GM23338 (cell line): ENCODE measurements around the gene ADCY7. TPM values are rescaled to one million over a fixed set of nuclear protein-coding genes. Genes with fewer than 3 reads are reported as not detected.

Source experiments
- ATAC-seq: fragments of 200-7000 bp; cut with Tn5 transposase; 3 replicates; pipeline ENCODE4 v1.9.1; 2020
- DNase-seq: peaks from one replicate; pipeline ENCODE4 v3.0.0-alpha.2; 2015; ENCODE audit warnings: low spot score
- H2AFZ ChIP-seq: fragments of 200-600 bp; sonication (generic); 2 replicates; pipeline ENCODE4 v1.8.0; 2016; ENCODE audit warnings: antibody characterized with exemption, mild to moderate bottlenecking, moderate library complexity
- H3F3A ChIP-seq: fragments of 200-600 bp; sonication (generic); replicated peaks from 2 replicates; pipeline ENCODE4 v1.8.0; 2017; ENCODE audit warnings: antibody characterized with exemption, mixed run types, low read depth
- H3K27ac ChIP-seq: fragments of 200-600 bp; sonication (generic); 2 replicates; pipeline ENCODE4 v1.6.1; 2016; ENCODE audit warnings: low read depth
- H3K27me3 ChIP-seq: fragments of 200-600 bp; sonication (generic); 2 replicates; pipeline ENCODE4 v1.8.0; 2016; ENCODE audit warnings: mild to moderate bottlenecking, mixed run types, moderate library complexity; ENCODE audit not compliant: insufficient read depth
- H3K36me3 ChIP-seq: fragments of 200-600 bp; sonication (generic); 2 replicates; pipeline ENCODE4 v1.8.0; 2016; ENCODE audit warnings: mild to moderate bottlenecking; ENCODE audit not compliant: insufficient read depth
- H3K4me1 ChIP-seq: fragments of 200-600 bp; sonication (generic); 2 replicates; pipeline ENCODE4 v1.8.0; 2016; ENCODE audit warnings: mild to moderate bottlenecking, moderate library complexity; ENCODE audit not compliant: insufficient read depth
- H3K4me2 ChIP-seq: fragments of 200-600 bp; sonication (generic); 2 replicates; pipeline ENCODE4 v1.7.1; 2017; ENCODE audit warnings: mixed run types
- H3K4me3 ChIP-seq: fragments of 200-600 bp; sonication (generic); 2 replicates; pipeline ENCODE4 v1.6.1; 2016; ENCODE audit warnings: mixed run types
- H3K79me2 ChIP-seq: fragments of 200-600 bp; sonication (generic); replicated peaks from 2 replicates; pipeline ENCODE4 v1.8.0; 2017; ENCODE audit warnings: mild to moderate bottlenecking; ENCODE audit not compliant: insufficient read depth
- H3K9me2 ChIP-seq: fragments of 200-600 bp; sonication (generic); 2 replicates; pipeline ENCODE4 v1.8.0; 2017; ENCODE audit not compliant: insufficient read depth
- H4K20me1 ChIP-seq: fragments of 200-600 bp; sonication (generic); replicated peaks from 2 replicates; pipeline ENCODE4 v1.8.0; 2017; ENCODE audit warnings: mild to moderate bottlenecking; ENCODE audit not compliant: insufficient read depth
- H3K27ac Mint-ChIP-seq: 2 replicates; pipeline ENCODE4 v1.8.0; 2020; ENCODE audit warnings: inconsistent platforms, mild to moderate bottlenecking, moderate library complexity, mixed read lengths
- H3K27me3 Mint-ChIP-seq: 3 replicates; pipeline ENCODE4 v1.8.0; 2022; ENCODE audit warnings: low read depth, mild to moderate bottlenecking, moderate library complexity, mixed read lengths, inconsistent platforms; ENCODE audit not compliant: insufficient read depth, poor library complexity
- H3K36me3 Mint-ChIP-seq: 3 replicates; pipeline ENCODE4 v1.8.0; 2021; ENCODE audit warnings: low read depth, mild to moderate bottlenecking, inconsistent platforms, moderate library complexity, mixed read lengths
- H3K4me1 Mint-ChIP-seq: 3 replicates; pipeline ENCODE4 v1.8.0; 2020; ENCODE audit warnings: mild to moderate bottlenecking, inconsistent platforms, mixed read lengths
- H3K4me3 Mint-ChIP-seq: 3 replicates; pipeline ENCODE4 v1.8.0; 2021; ENCODE audit warnings: moderate library complexity, mild to moderate bottlenecking, inconsistent platforms, mixed read lengths
- H3K9me3 Mint-ChIP-seq: 3 replicates; pipeline ENCODE4 v1.8.0; 2020; ENCODE audit warnings: moderate library complexity, mild to moderate bottlenecking, inconsistent platforms, mixed read lengths
- CREB1 ChIP-seq: fragments of 250-450 bp; sonication (Bioruptor Pico); IDR thresholded peaks from 2 replicates; pipeline ENCODE4 v1.5.0; 2020; ENCODE audit warnings: low read depth, mild to moderate bottlenecking, moderate library complexity
- CTCF ChIP-seq, 2 experiments: fragments of 200-600 bp in 1 of 2; sonication (generic) in 1 of 2; conservative IDR thresholded peaks; 2 replicates each; pipeline versions ENCODE4 v1.5.1 to v1.6.1; 2016 to 2017; ENCODE audit warnings: antibody characterized with exemption in 2 of 2, low read depth in 2 of 2, mild to moderate bottlenecking in 2 of 2, moderate library complexity in 1 of 2
- EZH2phosphoT487 ChIP-seq: fragments of 200-600 bp; sonication (generic); IDR thresholded peaks from one replicate; pipeline ENCODE4 v1.8.1; 2018; ENCODE audit warnings: antibody characterized with exemption; ENCODE audit not compliant: unreplicated experiment
- JUNB ChIP-seq: IDR thresholded peaks from one replicate; pipeline ENCODE4 v1.6.1; 2016; ENCODE audit warnings: antibody characterized with exemption; ENCODE audit not compliant: unreplicated experiment
- NANOG ChIP-seq: IDR thresholded peaks from 2 replicates; pipeline ENCODE4 v1.6.1; 2016; ENCODE audit warnings: antibody characterized with exemption, borderline replicate concordance
- POLR2AphosphoS5 ChIP-seq: IDR thresholded peaks from 2 replicates; pipeline ENCODE4 v1.6.1; 2016; ENCODE audit warnings: antibody characterized with exemption, low read depth
- REST ChIP-seq: IDR thresholded peaks from one replicate; pipeline ENCODE4 v1.6.1; 2018; ENCODE audit warnings: antibody characterized with exemption; ENCODE audit not compliant: unreplicated experiment
- STAT1 ChIP-seq: IDR thresholded peaks from one replicate; pipeline ENCODE4 v1.6.1; 2016; ENCODE audit warnings: antibody characterized with exemption; ENCODE audit not compliant: unreplicated experiment
- ZNF114 ChIP-seq: fragments of 250-450 bp; sonication (Bioruptor Pico); IDR thresholded peaks from 2 replicates; pipeline ENCODE4 v1.5.0; 2020; ENCODE audit warnings: mild to moderate bottlenecking, moderate library complexity
- ZNF331 ChIP-seq: fragments of 250-450 bp; sonication (Bioruptor Pico); IDR thresholded peaks from 2 replicates; pipeline ENCODE4 v1.5.0; 2020; ENCODE audit warnings: low read depth, mild to moderate bottlenecking, moderate library complexity
- ZNF462 ChIP-seq: fragments of 250-450 bp; sonication (Bioruptor Pico); IDR thresholded peaks from 2 replicates; pipeline ENCODE4 v1.5.0; 2020; ENCODE audit warnings: mild to moderate bottlenecking, moderate library complexity
- polyA plus RNA-seq: library from polyadenylated mRNA; unstranded; fragments of >200 nt; fragmentation: Nextera tagmentation; extraction: Ambion mirVana; gene quantifications from 2 replicates; pipeline ENCODE4 v1.2.1, GENCODE V29; 2016
- total RNA-seq: library from RNA; depleted of rRNA; stranded (reverse); fragments of >200 nt; shearing (Covaris generic); gene quantifications from 2 replicates; pipeline ENCODE4 v1.2.3, GENCODE V29; 2014

The ADCY7 gene
- total and polyA plus RNA-seq, 2 experiments from 2014 or later = 2.4 to 10.5 TPM

- H3K36me3 ChIP-seq = no peaks in the 10 kb centered on the region
- Mint-ChIP-seq H3K27me3 (peaks cover 2% of the 10 kb centered on the region), H3K27ac (no peak overlapping the region), H3K4me3 (no peak overlapping the region), H3K9me3 (peaks cover 7% of the 10 kb centered on the region), H3K36me3 (peaks cover 7% of the 10 kb centered on the region; the same call in 1 of the 3 replicates), H3K4me1 (peaks cover 7% of the 10 kb centered on the region; the same call in 2 of the 3 replicates)
- H3F3A ChIP-seq = no peaks in the 10 kb centered on the region
- DNase-seq (peak; percentile 35), ATAC-seq (peak; percentile 64; the same call in 2 of the 3 replicates)
- H3K4me3 ChIP-seq = no peak overlapping the region
- no peaks in the 10 kb centered on the region for H3K79me2 ChIP-seq
- TF ChIP-seq ZNF331 (CRISPR knock-in tag) = no peak
- TF ChIP-seq REST = no peak
- no peak for TF ChIP-seq CREB1 (CRISPR knock-in tag)
- no peak for TF ChIP-seq EZH2phosphoT487
- TF ChIP-seq ZNF114 (CRISPR knock-in tag) = no peak
- no peak for TF ChIP-seq NANOG
- TF ChIP-seq ZNF462 (CRISPR knock-in tag) = no peak
- no peak for TF ChIP-seq STAT1
- TF ChIP-seq POLR2AphosphoS5 = no peak
- no peak for TF ChIP-seq CTCF (conservative IDR thresholded peaks at IDR 0.05; ENCODE audit: low read depth in 2 of 2)
- TF ChIP-seq JUNB = no peak
- no peaks in the 10 kb centered on the region for H4K20me1 ChIP-seq
- peaks cover 8% of the 10 kb centered on the region; the same call in 1 of the 2 replicates for H3K4me1 ChIP-seq
- no peaks in the 10 kb centered on the region for H3K27me3 ChIP-seq
- H3K9me2 ChIP-seq = no peaks in the 10 kb centered on the region
- no peak overlapping the region for H2AFZ ChIP-seq
- H3K27ac ChIP-seq = no peak overlapping the region
- no peak overlapping the region for H3K4me2 ChIP-seq
Observed at GRCh38 chr16:50235581-50235980, 30.8 kb upstream of the ADCY7 start.
